Glomerular visceral epithelial cell (primary cell): ENCODE results near the gene PLRG1.

Experiments used
- DNase-seq: peaks from one replicate; pipeline ENCODE4 v3.0.0-alpha.2; 2016; ENCODE audit errors: extremely low spot score

The PLRG1 gene

GRCh38 chr4:154521607-154522006 is 28.6 kb downstream of the PLRG1 start:
- DNase-seq, result no peak

- no peak for DNase-seq
These were observed 31.0 kb downstream of the PLRG1 start for GRCh38 chr4:154519214-154519613.

- DNase-seq, result no peak
These were observed 32.6 kb downstream of the PLRG1 start for GRCh38 chr4:154517591-154517990.

GRCh38 chr4:154516318-154517029 is 33.7 kb downstream of the PLRG1 start:
- no peak for DNase-seq

DNA sequence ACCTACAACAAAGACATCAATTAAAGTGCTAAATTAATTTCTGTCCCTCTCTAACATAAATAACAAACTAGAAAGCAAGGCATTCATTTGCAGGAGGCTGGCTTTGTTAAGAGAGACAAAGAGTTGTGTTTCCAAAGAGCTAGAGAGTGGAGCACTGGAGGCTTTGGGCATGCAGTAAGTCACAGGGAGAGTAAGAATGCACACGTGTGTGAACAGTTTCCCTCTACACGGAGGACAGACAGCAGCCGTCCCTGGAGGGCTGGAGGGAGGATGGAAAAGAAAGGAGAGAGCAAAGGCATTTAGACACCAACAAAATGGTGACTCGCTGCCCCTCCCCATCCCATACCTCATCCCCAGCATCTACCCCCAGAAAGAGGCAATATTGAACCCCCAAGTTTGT is 38.2 kb downstream of the PLRG1 start:
- no peak for DNase-seq

GRCh38 chr4:154511548-154511947 is 38.7 kb downstream of the PLRG1 start:
- DNase-seq, result no peak

DNA sequence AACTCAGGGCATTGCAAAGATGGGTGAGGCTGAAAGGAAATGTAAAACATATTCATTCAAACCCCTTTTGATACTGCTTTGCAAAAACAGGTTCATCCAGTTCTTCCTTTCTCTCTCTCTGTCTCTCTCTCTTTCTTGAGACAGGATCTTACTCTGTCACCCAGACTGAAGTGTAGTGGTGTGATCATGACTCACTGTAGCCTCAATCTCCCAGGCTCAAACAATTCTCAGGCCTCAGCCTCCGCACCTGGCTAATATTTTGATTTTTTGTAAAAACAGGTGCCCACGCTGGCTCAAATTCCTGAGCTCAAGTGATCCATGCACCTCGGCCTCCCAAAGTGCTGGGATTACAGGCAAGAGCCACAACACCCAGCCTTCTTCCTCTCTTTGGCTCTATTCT is 43.0 kb downstream of the PLRG1 start:
- peak; percentile 43 for DNase-seq

- peak; percentile 10 for DNase-seq
These were observed 43.9 kb downstream of the PLRG1 start for GRCh38 chr4:154506253-154506652.

DNA sequence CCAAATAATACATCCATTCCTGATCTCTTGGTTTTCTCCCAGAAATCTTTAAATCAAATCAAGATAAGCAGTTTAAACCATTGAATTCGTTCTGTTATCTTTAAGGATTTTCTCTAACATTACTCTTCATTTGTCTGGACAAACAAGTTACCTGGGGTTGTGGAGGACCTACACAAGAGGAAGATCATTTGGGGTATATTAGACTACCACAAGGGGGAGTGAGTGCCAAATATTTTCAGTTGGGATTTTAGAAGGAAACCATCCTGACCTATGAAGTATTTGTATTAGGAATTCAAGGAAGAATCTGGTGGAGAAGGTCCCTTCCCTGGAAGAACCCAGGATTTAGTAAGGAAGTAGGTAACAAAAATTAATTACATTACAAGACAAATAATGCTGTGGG is 46.6 kb downstream of the PLRG1 start:
- peak; percentile 11 for DNase-seq

DNA sequence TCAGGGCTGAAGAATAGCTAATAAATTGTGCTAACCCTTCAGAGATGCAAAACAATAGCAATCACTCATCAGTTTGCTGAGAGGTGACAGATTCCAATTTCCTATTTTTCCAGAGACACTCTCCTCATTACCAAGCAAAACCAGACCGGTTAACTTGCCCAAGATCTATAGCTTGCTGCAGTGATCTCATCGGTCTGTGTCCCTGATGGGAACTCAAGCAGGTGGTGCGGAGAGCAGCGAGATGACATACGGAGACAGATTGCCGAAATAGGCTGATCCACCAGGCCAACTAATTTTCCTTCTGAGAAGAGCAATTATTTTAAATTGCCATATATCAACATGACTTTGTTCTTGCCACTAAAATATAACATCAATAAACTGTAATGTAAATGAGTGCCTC is 48.1 kb downstream of the PLRG1 start:
- no peak for DNase-seq

- DNase-seq, result no peak
These were observed 52.3 kb downstream of the PLRG1 start for GRCh38 chr4:154497889-154498288.

GRCh38 chr4:154495867-154496266 is 54.3 kb downstream of the PLRG1 start:
- no peak for DNase-seq

GRCh38 chr4:154492288-154492687 is 57.9 kb downstream of the PLRG1 start:
- no peak for DNase-seq

GRCh38 chr4:154491341-154492271 is 58.6 kb downstream of the PLRG1 start, which contains the start of gene DCHS2:
DCHS2 (minus strand) TSS chr4:154491799; CDS start chr4:154491355, 444 bp downstream.
- peak; percentile 35 for DNase-seq

GRCh38 chr4:154490583-154491340 is 59.4 kb downstream of the PLRG1 start:
- DNase-seq, result no peak

DNA sequence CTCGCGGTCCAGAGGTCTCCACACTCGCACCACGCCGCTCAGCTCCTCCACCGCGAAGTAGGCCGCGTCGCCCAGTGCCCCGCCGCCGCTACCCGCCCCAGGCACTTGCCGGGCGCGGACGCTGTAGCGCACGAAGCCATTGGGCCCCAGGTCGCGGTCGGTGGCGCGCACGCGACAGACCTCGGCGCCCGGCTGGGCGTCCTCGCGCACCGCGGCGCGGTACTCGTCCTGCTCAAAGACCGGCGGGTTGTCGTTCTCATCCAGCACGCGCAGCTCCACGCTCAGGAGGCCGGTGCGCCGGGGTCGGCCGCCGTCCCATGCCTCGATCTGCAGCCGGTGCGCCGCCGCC is 60.0 kb downstream of the PLRG1 start:
- DNase-seq, result no peak

DNA sequence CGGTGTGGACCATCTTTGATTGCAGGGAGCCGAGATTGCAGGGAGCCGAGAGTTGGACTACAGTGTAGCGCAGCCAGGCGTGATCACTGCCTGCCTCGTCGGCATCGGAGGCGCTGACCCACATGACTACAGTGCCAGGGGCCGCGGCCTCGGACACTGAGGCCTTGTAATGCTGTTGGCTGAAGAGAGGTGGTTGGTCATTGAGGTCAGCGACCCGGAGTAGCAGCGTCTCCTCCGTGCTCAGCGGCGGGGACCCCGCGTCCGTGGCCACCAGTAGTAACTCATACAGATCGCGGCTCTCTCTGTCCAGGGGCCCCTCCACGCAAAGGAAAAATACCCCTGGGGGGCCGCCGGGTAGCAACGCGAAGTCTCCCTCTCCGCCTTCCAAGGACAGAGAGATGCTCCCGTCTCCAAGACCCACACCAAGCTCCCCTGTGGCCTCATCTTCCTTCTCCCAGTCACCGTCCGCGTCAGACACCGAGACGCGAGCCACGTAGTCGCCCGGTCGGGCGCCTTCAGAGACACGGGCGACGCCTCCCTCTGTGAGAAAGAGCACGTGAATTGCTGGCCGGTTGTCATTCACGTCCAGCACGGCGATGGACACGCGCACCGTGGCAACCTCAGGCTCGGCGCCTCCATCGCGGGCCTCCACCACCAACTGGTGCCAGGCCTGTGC is 60.5 kb downstream of the PLRG1 start:
- DNase-seq, result no peak

DNA sequence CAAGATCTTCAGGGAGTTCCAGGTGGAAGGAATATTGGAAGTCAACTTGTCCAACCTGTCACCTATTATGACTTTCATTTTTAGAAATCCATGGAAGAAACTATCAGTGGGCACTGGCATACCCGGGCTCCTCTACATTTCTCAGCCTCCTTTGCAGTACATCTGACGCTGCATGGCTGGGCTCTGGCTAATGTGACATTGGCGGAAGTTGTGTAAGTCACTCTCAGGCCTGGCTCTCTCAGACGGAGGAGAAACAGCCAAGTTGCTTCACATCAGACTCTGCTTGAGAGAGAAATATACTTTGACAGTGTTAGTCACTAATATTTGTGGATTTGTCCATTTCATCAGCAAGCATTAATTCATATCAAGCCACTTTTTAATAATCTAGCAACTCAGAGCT is 63.1 kb downstream of the PLRG1 start:
- no peak for DNase-seq

GRCh38 chr4:154485127-154485773 is 65.0 kb downstream of the PLRG1 start:
- DNase-seq, result no peak
